H1 (cell line): Measurements from ENCODE around the gene PRAMEF12.

Experiments used
- GABPA ChIP-seq: IDR thresholded peaks from 2 replicates; pipeline ENCODE4 v1.6.1; 2011; ENCODE audit warnings: mild to moderate bottlenecking, low read length, moderate library complexity, borderline replicate concordance; ENCODE audit not compliant: insufficient read depth
- GTF2F1 ChIP-seq: IDR thresholded peaks from 2 replicates; pipeline ENCODE4 v1.6.1; 2012; ENCODE audit warnings: low read depth, low read length, improper control_type of control experiment, borderline replicate concordance
- RAD21 ChIP-seq, 2 experiments: IDR thresholded peaks in 1 of 2; conservative IDR thresholded peaks in 1 of 2; 2 replicates each; pipeline ENCODE4 v1.6.1; 2011; ENCODE audit warnings: low read depth in 2 of 2, low read length in 2 of 2, improper control_type of control experiment in 1 of 2, inconsistent platforms in 1 of 2, mild to moderate bottlenecking in 1 of 2, moderate library complexity in 1 of 2
- SRF ChIP-seq: IDR thresholded peaks from 2 replicates; pipeline ENCODE4 v1.6.1; 2011; ENCODE audit warnings: mild to moderate bottlenecking, low read depth, low read length, moderate library complexity
- TAF1 ChIP-seq: IDR thresholded peaks from 2 replicates; pipeline ENCODE4 v1.6.1; 2011; ENCODE audit warnings: mild to moderate bottlenecking, low read depth, low read length
- TF ChIP-seq, protein P1 (sequence below), 3 experiments: IDR thresholded peaks; 1 replicate in 2 of 3; 2 replicates in 1 of 3; pipeline versions ENCODE4 v1.5.1 to v1.6.1; 2011; ENCODE audit warnings: low read length in 3 of 3, mild to moderate bottlenecking in 3 of 3, inconsistent platforms in 2 of 3, low read depth in 1 of 3, moderate library complexity in 1 of 3; ENCODE audit not compliant: insufficient read depth in 1 of 3; ENCODE audit errors: control extremely low read depth in 1 of 3

DNA sequence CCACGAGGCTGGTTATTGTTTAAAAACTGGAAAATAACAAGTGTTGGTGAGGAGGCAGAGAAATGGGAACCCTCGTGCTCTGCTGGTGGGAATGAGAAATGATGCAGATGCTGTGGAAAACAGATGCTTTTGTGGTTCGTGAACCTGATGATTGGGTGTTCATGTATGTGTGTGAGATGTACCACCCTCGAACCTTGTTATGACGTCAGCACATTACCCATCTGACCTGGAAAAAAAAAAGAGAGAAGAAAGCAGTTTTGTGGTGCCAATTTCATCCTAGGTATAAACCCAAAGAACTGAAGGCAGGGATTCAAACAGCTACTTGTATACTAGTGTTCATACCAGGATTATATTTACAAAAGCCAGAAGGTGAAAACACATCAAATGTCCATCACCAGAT is 33.9 kb upstream of the PRAMEF12 start:
- TF ChIP-seq TAF1 = no peak
- TF ChIP-seq, protein P1, sequence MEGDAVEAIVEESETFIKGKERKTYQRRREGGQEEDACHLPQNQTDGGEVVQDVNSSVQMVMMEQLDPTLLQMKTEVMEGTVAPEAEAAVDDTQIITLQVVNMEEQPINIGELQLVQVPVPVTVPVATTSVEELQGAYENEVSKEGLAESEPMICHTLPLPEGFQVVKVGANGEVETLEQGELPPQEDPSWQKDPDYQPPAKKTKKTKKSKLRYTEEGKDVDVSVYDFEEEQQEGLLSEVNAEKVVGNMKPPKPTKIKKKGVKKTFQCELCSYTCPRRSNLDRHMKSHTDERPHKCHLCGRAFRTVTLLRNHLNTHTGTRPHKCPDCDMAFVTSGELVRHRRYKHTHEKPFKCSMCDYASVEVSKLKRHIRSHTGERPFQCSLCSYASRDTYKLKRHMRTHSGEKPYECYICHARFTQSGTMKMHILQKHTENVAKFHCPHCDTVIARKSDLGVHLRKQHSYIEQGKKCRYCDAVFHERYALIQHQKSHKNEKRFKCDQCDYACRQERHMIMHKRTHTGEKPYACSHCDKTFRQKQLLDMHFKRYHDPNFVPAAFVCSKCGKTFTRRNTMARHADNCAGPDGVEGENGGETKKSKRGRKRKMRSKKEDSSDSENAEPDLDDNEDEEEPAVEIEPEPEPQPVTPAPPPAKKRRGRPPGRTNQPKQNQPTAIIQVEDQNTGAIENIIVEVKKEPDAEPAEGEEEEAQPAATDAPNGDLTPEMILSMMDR (IDR thresholded peaks at IDR 0.05; ENCODE audit: control extremely low read depth in 1 of 3, insufficient read depth in 1 of 3, low read depth in 1 of 3, low read length in 3 of 3) = no peak
- TF ChIP-seq GABPA = no peak
- TF ChIP-seq SRF = no peak
- TF ChIP-seq RAD21 (IDR thresholded peaks at IDR 0.05 in 1 of 2, conservative IDR thresholded peaks at IDR 0.05 in 1 of 2; ENCODE audit: low read depth in 2 of 2, low read length in 2 of 2) = no peak
- TF ChIP-seq GTF2F1 = no peak
